ENCODE measurements around the gene NUTM1.
A peak's percentile ranks its signal among the peaks of the same experiment; 100 is the strongest.

The NUTM1 gene

GRCh38 chr15:34355241-34355640 lies 12.1 kb downstream of the NUTM1 start:
- TF ChIP-seq, protein P1, sequence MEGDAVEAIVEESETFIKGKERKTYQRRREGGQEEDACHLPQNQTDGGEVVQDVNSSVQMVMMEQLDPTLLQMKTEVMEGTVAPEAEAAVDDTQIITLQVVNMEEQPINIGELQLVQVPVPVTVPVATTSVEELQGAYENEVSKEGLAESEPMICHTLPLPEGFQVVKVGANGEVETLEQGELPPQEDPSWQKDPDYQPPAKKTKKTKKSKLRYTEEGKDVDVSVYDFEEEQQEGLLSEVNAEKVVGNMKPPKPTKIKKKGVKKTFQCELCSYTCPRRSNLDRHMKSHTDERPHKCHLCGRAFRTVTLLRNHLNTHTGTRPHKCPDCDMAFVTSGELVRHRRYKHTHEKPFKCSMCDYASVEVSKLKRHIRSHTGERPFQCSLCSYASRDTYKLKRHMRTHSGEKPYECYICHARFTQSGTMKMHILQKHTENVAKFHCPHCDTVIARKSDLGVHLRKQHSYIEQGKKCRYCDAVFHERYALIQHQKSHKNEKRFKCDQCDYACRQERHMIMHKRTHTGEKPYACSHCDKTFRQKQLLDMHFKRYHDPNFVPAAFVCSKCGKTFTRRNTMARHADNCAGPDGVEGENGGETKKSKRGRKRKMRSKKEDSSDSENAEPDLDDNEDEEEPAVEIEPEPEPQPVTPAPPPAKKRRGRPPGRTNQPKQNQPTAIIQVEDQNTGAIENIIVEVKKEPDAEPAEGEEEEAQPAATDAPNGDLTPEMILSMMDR (IDR thresholded peaks at IDR 0.05): no peak

DNA sequence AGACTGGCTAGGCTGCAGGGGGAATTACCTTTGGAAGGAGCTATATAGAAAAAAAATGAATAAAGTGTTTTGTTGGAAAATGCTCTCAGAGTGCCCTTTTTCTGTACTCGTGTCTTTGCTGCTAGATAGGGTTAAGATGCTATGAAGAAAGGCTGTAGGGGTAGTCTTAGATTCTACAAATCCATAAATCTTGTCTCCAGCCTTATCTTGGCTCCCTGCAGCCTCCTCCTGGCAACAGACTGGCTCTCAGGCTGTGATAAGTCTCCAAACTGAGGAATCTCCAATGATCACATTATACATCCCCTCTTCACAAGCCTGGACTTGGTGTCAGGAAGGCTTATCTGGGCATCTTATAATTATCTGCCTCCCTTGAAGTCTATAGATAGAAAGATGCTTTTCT lies 14.5 kb downstream of the NUTM1 start:
- TF ChIP-seq, protein P1 (IDR thresholded peaks at IDR 0.05): no peak

DNA sequence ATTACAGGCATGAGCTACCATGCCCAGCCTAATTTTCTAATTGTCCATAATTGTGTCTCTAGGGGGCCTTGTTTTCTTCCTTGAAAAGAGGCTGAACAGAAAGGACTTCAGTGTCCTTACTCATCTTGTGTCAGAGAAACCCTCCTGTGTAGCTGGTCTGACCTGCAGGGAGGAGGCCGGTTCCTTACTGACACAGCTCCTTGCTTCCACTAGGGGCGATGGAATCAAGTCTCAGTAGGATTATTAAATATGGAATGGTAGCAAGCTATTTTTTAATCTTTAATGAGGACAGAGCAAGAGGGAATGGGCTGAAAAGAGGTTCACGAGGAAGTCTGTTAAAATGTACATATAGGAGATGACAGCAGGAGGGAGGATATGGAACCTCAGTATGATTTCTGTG lies 15.3 kb downstream of the NUTM1 start:
- TF ChIP-seq, protein P1 (IDR thresholded peaks at IDR 0.05): peak; percentile 41

GRCh38 chr15:34358948-34359347 lies 15.8 kb downstream of the NUTM1 start:
- TF ChIP-seq, protein P1 (IDR thresholded peaks at IDR 0.05): no peak

- TF ChIP-seq, protein P1 (IDR thresholded peaks at IDR 0.05): no peak
Measured at GRCh38 chr15:34359416-34359815, 16.3 kb downstream of the NUTM1 start.

GRCh38 chr15:34360298-34360697 lies 17.2 kb downstream of the NUTM1 start:
- TF ChIP-seq, protein P1 (IDR thresholded peaks at IDR 0.05): no peak

DNA sequence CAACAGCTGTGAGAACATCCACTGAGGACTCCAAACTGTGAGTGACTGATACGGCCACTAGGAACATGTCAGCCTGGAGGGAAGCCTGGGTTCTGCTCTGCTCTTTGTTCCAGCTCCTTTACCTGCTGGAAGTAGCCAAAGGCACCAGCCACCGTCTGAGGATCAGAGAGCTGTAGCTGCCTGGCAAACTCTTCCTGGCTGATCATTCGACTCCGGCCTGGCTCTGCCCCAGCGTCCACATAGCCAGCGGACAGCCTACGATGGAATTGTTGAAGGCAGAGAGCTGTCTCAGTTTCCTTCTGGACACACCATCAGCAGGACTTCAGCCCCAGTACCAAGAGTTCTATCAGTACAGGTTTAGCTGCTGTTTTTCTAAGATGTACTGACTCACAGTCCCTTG lies 18.2 kb downstream of the NUTM1 start:
- TF ChIP-seq, protein P1 (IDR thresholded peaks at IDR 0.05): no peak

DNA sequence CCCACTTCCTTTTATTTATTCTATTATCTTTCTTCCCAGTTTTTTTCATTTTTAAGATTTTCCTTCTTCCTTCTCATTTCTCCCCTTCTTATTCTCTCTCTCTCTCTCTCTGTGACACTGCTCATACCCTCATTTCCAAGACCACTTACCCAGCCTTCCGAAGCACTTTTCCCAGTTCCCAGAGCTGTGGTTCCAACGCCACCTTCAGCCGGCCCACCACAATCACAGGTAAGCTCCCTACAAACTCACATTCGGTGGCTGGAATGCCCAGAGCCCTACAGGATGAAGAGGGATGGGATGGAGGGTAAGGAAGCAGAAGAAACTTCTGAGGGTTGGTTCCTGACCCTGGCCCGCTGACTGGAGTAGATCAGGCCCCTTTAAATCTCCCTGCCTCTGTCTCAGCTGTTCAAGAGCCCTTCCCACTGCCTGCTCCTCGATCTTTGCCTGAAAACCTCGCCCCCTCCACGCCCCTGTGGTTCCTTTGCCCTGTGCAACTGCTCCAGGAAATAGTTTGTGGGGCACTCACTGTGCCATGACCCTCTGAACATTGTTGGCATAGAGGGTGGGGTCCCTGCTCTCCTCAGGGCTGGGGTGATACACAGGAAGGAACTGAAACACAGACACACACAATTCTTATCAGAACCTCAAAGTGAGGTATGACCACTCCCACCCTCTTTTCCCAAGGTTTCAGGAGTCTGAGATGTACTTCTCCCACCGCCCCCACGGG lies 19.1 kb downstream of the NUTM1 start:
- TF ChIP-seq, protein P1 (IDR thresholded peaks at IDR 0.05): no peak

Data from LNCAP (cell line).